Tibial nerve (tissue), 4 donors: Measurements from ENCODE around the gene NTRK3.

Source experiments
- CTCF ChIP-seq, 5 experiments: fragments of 200-600 bp in 3 of 5; fragments of 450-650 bp in 2 of 5; sonication (generic) in 3 of 5; IDR thresholded peaks; one replicate each; pipeline ENCODE4 v1.5.1; 2016 to 2019; ENCODE audit warnings: antibody characterized with exemption in 5 of 5, mild to moderate bottlenecking in 3 of 5, moderate library complexity in 2 of 5
- EP300 ChIP-seq, 2 donors: sonication (generic); formaldehyde crosslinking; IDR thresholded peaks; one replicate each; pipeline ENCODE4 v1.6.1; 2017; ENCODE audit warnings: antibody characterized with exemption in 2 of 2, mild to moderate bottlenecking in 1 of 2

- TF ChIP-seq CTCF (IDR thresholded peaks at IDR 0.05) (no peak), EP300 (IDR thresholded peaks at IDR 0.05) (no peak)
Measured at GRCh38 chr15:88108477-88108876, 148.1 kb downstream of the NTRK3 start.
